HFFc6 (cell line): ENCODE measurements around the gene CREB3L2. TPM values are rescaled to one million over a fixed set of nuclear protein-coding genes. Genes with fewer than 3 reads are reported as not detected.

Source experiments
- DNase-seq: peaks from one replicate; pipeline ENCODE4 v3.0.0-alpha.2; 2018
- H3K27ac Mint-ChIP-seq: 2 replicates; pipeline ENCODE4 v1.8.0; 2020; ENCODE audit warnings: mild to moderate bottlenecking, mixed read lengths
- H3K27me3 Mint-ChIP-seq: 2 replicates; pipeline ENCODE4 v1.8.0; 2021; ENCODE audit warnings: mild to moderate bottlenecking, moderate library complexity, mixed read lengths; ENCODE audit not compliant: insufficient read depth
- H3K36me3 Mint-ChIP-seq: 2 replicates; pipeline ENCODE4 v1.8.0; 2021; ENCODE audit warnings: low read depth, mixed read lengths
- H3K4me1 Mint-ChIP-seq: 2 replicates; pipeline ENCODE4 v1.8.0; 2020; ENCODE audit warnings: low read depth, mixed read lengths
- H3K4me3 Mint-ChIP-seq: 2 replicates; pipeline ENCODE4 v1.8.0; 2020; ENCODE audit warnings: mild to moderate bottlenecking, moderate library complexity, mixed read lengths
- H3K9me3 Mint-ChIP-seq: 2 replicates; pipeline ENCODE4 v1.8.0; 2020; ENCODE audit warnings: mild to moderate bottlenecking, mixed read lengths
- total RNA-seq, 6 experiments: library from RNA; stranded (reverse); fragmentation: NEBNext Ultra II Directional; extraction: Animal tissue kit (Norgen Biotek cat#: 25700); gene quantifications; 2 replicates in 1 of 6; 3 replicates in 5 of 6; pipeline ENCODE4 v1.2.3, GENCODE V29; 2021
- TF ChIP-seq, protein P1 (sequence below): fragments of 200-600 bp; sonication (generic); IDR thresholded peaks from 2 replicates; pipeline ENCODE4 v1.5.0; 2021; ENCODE audit warnings: antibody characterized with exemption, mild to moderate bottlenecking

Gene CREB3L2
- total RNA-seq, 6 experiments from 2014 or later = 112 to 139 (median 123) TPM

DNA sequence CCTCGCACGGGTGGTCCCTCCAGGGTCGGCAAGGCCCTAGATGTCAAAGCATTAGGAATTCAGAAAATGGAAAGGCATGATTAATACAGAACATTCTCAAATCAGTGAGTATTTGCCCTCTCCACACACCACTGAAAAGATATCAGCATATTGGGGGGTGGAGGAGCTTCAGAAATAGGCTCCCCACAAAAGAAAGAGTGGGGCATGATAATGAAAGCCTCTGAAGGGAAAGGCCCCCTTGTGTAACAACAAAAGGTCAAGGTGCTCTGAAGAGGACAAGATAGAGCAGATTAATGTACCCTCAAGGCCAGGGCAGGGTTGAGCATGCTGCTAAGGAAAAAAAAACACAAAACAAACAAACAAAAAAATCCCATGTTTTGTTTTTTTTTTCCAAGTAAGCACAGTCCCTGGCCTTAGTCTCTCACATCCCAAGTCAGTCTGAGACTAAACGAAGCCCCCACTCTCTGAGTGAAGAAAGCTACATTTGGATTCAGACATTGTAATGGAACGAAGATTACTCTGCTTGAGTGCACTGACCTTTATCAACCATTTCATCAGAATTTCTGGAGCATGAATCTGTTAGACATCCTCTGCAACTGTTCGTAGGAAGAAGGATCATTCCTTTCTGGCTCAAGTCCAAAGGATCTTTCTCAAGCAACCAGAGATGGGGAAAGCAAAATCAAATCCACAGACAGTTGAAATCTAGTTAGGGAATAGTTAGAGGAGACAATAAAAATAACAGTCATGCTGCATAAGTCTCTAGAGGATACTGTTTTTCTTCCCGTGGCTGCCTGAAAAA, 127.7 kb downstream of the CREB3L2 start:
- Mint-ChIP-seq H3K27me3 (no peaks in the 10 kb centered on the region; the same call in 1 of the 2 replicates), H3K36me3 (peaks cover 61% of the 10 kb centered on the region), H3K9me3 (no peaks in the 10 kb centered on the region), H3K4me1 (peaks cover 85% of the 10 kb centered on the region), H3K4me3 (peak overlapping the region; percentile 66), H3K27ac (peak overlapping the region; percentile 91)
- TF ChIP-seq, protein P1, sequence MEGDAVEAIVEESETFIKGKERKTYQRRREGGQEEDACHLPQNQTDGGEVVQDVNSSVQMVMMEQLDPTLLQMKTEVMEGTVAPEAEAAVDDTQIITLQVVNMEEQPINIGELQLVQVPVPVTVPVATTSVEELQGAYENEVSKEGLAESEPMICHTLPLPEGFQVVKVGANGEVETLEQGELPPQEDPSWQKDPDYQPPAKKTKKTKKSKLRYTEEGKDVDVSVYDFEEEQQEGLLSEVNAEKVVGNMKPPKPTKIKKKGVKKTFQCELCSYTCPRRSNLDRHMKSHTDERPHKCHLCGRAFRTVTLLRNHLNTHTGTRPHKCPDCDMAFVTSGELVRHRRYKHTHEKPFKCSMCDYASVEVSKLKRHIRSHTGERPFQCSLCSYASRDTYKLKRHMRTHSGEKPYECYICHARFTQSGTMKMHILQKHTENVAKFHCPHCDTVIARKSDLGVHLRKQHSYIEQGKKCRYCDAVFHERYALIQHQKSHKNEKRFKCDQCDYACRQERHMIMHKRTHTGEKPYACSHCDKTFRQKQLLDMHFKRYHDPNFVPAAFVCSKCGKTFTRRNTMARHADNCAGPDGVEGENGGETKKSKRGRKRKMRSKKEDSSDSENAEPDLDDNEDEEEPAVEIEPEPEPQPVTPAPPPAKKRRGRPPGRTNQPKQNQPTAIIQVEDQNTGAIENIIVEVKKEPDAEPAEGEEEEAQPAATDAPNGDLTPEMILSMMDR = no peak
- peak; percentile 95 for DNase-seq

DNA sequence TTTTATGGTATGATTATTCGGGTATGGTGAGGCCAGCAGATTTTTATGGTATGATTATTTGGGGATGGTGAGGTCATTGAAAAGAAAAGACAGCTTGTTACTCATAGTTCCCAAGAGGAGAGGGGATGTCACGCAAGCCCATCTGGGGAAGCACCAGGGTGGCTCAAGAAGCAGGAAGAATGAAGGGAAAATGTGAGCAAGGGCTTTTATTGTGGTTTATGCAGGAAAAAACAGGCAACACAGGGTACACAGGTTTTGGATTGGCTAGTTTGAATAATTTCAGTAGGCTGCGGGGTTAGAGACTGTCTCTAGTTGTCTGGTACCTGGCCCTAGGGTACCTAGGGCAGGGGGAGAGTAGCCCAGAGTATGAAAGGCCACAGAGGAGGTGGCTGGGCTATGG, 128.4 kb downstream of the CREB3L2 start:
- Mint-ChIP-seq H3K36me3 (peaks cover 58% of the 10 kb centered on the region), H3K4me1 (peaks cover 80% of the 10 kb centered on the region), H3K27me3 (no peaks in the 10 kb centered on the region; the same call in 1 of the 2 replicates), H3K27ac (peak overlapping the region; percentile 91), H3K4me3 (peak overlapping the region; percentile 54), H3K9me3 (no peaks in the 10 kb centered on the region)
- DNase-seq = peak; percentile 78
- TF ChIP-seq, protein P1 = no peak

DNA sequence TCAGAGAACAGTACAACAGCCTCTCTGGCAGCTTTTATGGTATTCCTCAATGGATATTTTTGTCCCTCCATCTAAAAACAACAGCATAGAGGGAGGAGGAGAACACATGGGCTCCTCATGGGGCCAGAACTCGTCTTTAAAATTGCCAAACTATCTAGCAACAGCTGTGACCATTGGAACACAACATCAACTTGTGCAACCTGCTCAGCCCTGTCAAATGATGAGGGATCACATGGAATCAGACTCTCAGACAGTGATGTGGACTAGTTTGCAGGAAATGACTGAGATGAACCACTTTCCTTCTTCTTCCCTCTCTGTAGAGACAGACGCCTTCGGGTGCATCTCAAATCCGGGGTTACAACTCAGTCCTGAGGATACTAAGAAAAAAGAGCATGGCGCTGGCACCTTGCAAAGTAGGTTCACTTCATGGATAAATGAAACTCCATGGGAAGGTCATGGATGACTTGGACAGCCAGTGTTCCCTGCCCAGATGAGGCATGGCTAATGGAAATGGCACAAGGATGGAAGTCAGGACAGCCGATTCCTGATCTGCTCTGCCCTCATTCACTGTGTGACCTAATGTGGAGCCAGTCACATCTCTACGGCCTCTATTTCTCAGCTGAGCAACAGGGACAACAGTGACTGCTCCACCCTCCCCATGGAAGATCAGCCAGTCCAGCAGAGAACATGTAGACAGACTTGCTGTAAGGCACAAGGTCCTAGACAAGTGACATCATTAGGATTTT, 130.5 kb downstream of the CREB3L2 start:
- H3K27me3 Mint-ChIP-seq = peaks cover 3% of the 10 kb centered on the region; the same call in 1 of the 2 replicates
- TF ChIP-seq, protein P1 = no peak
- peaks cover 61% of the 10 kb centered on the region for H3K36me3 Mint-ChIP-seq
- peak overlapping the region; percentile 60 for H3K27ac Mint-ChIP-seq
- no peak overlapping the region for H3K4me3 Mint-ChIP-seq
- peaks cover 3% of the 10 kb centered on the region; the same call in 1 of the 2 replicates for H3K9me3 Mint-ChIP-seq
- H3K4me1 Mint-ChIP-seq = peaks cover 73% of the 10 kb centered on the region
- DNase-seq = no peak

DNA sequence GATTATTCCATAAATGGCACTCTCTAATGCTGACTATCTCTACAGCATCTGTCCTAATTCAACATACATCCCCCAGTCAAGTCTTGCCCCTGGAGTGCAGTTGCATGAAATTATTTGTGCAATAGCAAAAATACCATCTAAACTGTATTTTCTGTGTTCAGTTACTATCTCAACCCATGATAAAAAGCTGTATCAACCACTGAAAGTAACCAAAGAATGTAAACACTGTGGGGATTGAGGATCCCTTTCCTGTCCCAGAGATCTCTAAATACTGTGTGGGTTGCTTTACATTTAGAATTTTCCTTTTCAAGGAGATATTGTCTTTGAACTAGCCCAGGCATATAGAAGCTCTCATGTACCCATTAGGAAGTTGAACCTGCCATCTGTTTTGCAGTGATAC, 131.2 kb downstream of the CREB3L2 start:
- TF ChIP-seq, protein P1 = no peak
- Mint-ChIP-seq H3K27ac (peak overlapping the region; percentile 60; the same call in 1 of the 2 replicates), H3K36me3 (peaks cover 67% of the 10 kb centered on the region), H3K4me3 (no peak overlapping the region), H3K9me3 (peaks cover 8% of the 10 kb centered on the region; the same call in 1 of the 2 replicates), H3K4me1 (peaks cover 68% of the 10 kb centered on the region), H3K27me3 (peaks cover 3% of the 10 kb centered on the region; the same call in 1 of the 2 replicates)
- no peak for DNase-seq

DNA sequence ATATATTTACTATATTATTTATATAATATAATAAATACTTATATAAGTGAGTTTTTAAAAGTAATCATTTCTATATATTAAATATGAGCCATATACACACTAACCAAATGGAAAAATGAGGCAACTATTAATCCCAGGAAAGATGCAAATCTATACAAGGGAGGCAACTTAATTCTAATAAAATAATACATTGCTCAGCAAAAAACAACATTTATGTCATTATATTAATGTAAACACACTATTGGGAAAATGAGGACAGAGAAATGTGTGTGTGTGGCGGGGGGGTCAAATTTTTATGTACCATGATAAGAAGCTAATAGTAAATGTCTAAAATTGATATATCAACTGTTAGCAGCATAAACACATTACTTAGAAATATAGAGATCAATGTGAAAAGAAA, 131.8 kb downstream of the CREB3L2 start:
- Mint-ChIP-seq H3K27ac (no peak overlapping the region), H3K4me3 (no peak overlapping the region), H3K4me1 (peaks cover 62% of the 10 kb centered on the region), H3K36me3 (peaks cover 73% of the 10 kb centered on the region), H3K9me3 (peaks cover 8% of the 10 kb centered on the region; the same call in 1 of the 2 replicates), H3K27me3 (peaks cover 3% of the 10 kb centered on the region; the same call in 1 of the 2 replicates)
- DNase-seq = no peak
- TF ChIP-seq, protein P1 = no peak
